Neural cell (in vitro differentiated cells): Measurements from ENCODE around the gene LRRC49. TPM values are rescaled to one million over a fixed set of nuclear protein-coding genes. Genes with fewer than 3 reads are reported as not detected.

Source experiments
- H2AFZ ChIP-seq: fragments of 200-600, 300-800 bp; sonication (generic), shearing (Covaris generic); 2 replicates; pipeline ENCODE4 v1.6.0; 2014; ENCODE audit warnings: low read depth, mild to moderate bottlenecking, antibody characterized with exemption, low read length, moderate library complexity
- H3F3A ChIP-seq: fragments of 200-600 bp; shearing (Covaris generic); 2 replicates; pipeline ENCODE4 v1.6.1; 2016; ENCODE audit warnings: mild to moderate bottlenecking, moderate library complexity, mixed read lengths, antibody characterized with exemption, low read length; ENCODE audit not compliant: insufficient read depth, poor library complexity, severe bottlenecking
- H3K27ac ChIP-seq: fragments of 200-600, 300-800 bp; sonication (generic), shearing (Covaris generic); 2 replicates; pipeline ENCODE4 v1.5.1; 2014; ENCODE audit warnings: mild to moderate bottlenecking, low read length, moderate library complexity
- H3K27me3 ChIP-seq: fragments of 300-800, 200-600 bp; sonication (generic), shearing (Covaris generic); 2 replicates; pipeline ENCODE4 v1.6.0; 2014; ENCODE audit warnings: mild to moderate bottlenecking, low read depth, low read length, moderate library complexity; ENCODE audit not compliant: insufficient read depth
- H3K36me3 ChIP-seq: fragments of 300-800, 200-600 bp; sonication (generic), shearing (Covaris generic); 2 replicates; pipeline ENCODE4 v1.5.1; 2014; ENCODE audit warnings: mild to moderate bottlenecking, antibody characterized with exemption, low read length, moderate library complexity; ENCODE audit not compliant: insufficient read depth
- H3K4me2 ChIP-seq: fragments of 300-800, 200-600 bp; sonication (generic), shearing (Covaris generic); 2 replicates; pipeline ENCODE4 v1.6.0; 2014; ENCODE audit warnings: mild to moderate bottlenecking, low read length
- H3K4me3 ChIP-seq: fragments of 300-800, 200-600 bp; sonication (generic), shearing (Covaris generic); 2 replicates; pipeline ENCODE4 v1.5.1; 2014; ENCODE audit warnings: mild to moderate bottlenecking, low read length, moderate library complexity
- H3K79me2 ChIP-seq: fragments of 200-600 bp; shearing (Covaris generic); replicated peaks from 2 replicates; pipeline ENCODE4 v1.6.0; 2014; ENCODE audit warnings: mild to moderate bottlenecking, low read length, moderate library complexity; ENCODE audit not compliant: insufficient read depth
- H3K9ac ChIP-seq: fragments of 300-800, 200-600 bp; sonication (generic), shearing (Covaris generic); 2 replicates; pipeline ENCODE4 v1.6.1; 2016; ENCODE audit warnings: mild to moderate bottlenecking, low read length, mixed read lengths
- H3K9me2 ChIP-seq: fragments of 200-600 bp; shearing (Covaris generic); 2 replicates; pipeline ENCODE4 v1.6.1; 2016; ENCODE audit warnings: mild to moderate bottlenecking, low read length, mixed read lengths; ENCODE audit not compliant: insufficient read depth
- H3K9me3 ChIP-seq: fragments of 200-600, 300-800 bp; sonication (generic), shearing (Covaris generic); 2 replicates; pipeline ENCODE4 v1.6.1; 2016; ENCODE audit warnings: mild to moderate bottlenecking, mixed run types, low read length, moderate library complexity, mixed read lengths
- H4K20me1 ChIP-seq: fragments of 200-600 bp; shearing (Covaris generic); 2 replicates; pipeline ENCODE4 v1.6.1; 2016; ENCODE audit warnings: mild to moderate bottlenecking, mixed run types; ENCODE audit not compliant: insufficient read depth
- EP300 ChIP-seq: fragments of 450-650 bp; conservative IDR thresholded peaks from 2 replicates; pipeline ENCODE4 v1.6.1; 2014; ENCODE audit warnings: antibody characterized with exemption, mild to moderate bottlenecking, moderate library complexity; ENCODE audit not compliant: poor library complexity, severe bottlenecking
- EZH2 ChIP-seq: fragments of 200-600, 300-800 bp; shearing (Covaris generic), sonication (generic); IDR thresholded peaks from 2 replicates; pipeline ENCODE4 v1.6.1; 2014; ENCODE audit warnings: antibody characterized with exemption, low read length, borderline replicate concordance, mild to moderate bottlenecking; ENCODE audit not compliant: insufficient read depth, poor library complexity, severe bottlenecking
- MXI1 ChIP-seq: fragments of 450-650 bp; conservative IDR thresholded peaks from 2 replicates; pipeline ENCODE4 v1.6.1; 2014; ENCODE audit warnings: antibody characterized with exemption, mild to moderate bottlenecking; ENCODE audit not compliant: poor library complexity, severe bottlenecking
- POLR2AphosphoS5 ChIP-seq: IDR thresholded peaks from 2 replicates; pipeline ENCODE4 v1.6.1; 2012
- RAD21 ChIP-seq: fragments of 450-650 bp; conservative IDR thresholded peaks from 2 replicates; pipeline ENCODE4 v1.6.1; 2014; ENCODE audit warnings: antibody characterized with exemption, mild to moderate bottlenecking, moderate library complexity
- REST ChIP-seq: IDR thresholded peaks from 2 replicates; pipeline ENCODE4 v1.6.1; 2012; ENCODE audit warnings: borderline replicate concordance
- SMC3 ChIP-seq: fragments of 450-650 bp; conservative IDR thresholded peaks from 2 replicates; pipeline ENCODE4 v1.6.1; 2014; ENCODE audit warnings: antibody characterized with exemption, mild to moderate bottlenecking, moderate library complexity; ENCODE audit not compliant: poor library complexity
- TAF1 ChIP-seq: IDR thresholded peaks from 2 replicates; pipeline ENCODE4 v1.6.1; 2012; ENCODE audit warnings: low read depth
- polyA minus RNA-seq: library from RNA; depleted of rRNA, polyadenylated mRNA; stranded (reverse); fragments of >200 nt; gene quantifications from 2 replicates; pipeline ENCODE4 v1.2.3, GENCODE V29; 2014
- polyA plus RNA-seq: library from polyadenylated mRNA; depleted of rRNA; stranded (reverse); fragments of >200 nt; gene quantifications from 2 replicates; pipeline ENCODE4 v1.2.3, GENCODE V29; 2014
- TF ChIP-seq, protein P1 (sequence below): fragments of 450-650 bp; IDR thresholded peaks from 2 replicates; pipeline ENCODE4 v1.5.1; 2014; ENCODE audit warnings: antibody characterized with exemption, mild to moderate bottlenecking, moderate library complexity; ENCODE audit not compliant: poor library complexity, severe bottlenecking

LRRC49 gene, protein sequence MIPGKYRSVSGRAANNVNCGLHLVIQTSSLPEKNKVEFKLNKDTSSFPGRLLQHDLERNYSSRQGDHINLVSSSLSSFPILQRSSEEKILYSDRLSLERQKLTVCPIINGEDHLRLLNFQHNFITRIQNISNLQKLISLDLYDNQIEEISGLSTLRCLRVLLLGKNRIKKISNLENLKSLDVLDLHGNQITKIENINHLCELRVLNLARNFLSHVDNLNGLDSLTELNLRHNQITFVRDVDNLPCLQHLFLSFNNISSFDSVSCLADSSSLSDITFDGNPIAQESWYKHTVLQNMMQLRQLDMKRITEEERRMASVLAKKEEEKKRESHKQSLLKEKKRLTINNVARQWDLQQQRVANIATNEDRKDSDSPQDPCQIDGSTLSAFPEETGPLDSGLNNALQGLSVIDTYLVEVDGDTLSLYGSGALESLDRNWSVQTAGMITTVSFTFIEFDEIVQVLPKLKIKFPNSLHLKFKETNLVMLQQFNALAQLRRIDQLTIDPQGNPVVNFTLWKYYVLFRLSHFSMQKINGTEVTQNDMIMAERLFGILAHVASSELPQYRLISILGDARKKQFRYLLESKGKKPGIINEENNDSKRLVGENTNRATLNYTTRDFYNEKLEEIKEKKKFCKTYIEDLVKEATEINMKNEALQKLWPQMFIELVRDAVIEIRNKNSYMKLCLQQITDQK
- polyA plus RNA-seq: 117 and 141 TPM in 2 replicates
- polyA minus RNA-seq: 224 and 226 TPM in 2 replicates

- peaks cover 16% of the 10 kb centered on the region for H3K36me3 ChIP-seq
- peaks cover 75% of the 10 kb centered on the region for H3K79me2 ChIP-seq
- no peaks in the 10 kb centered on the region for H3F3A ChIP-seq
- peak within 1 kb of the TSS; percentile 93 for H3K9ac ChIP-seq
- peak within 1 kb of the TSS; percentile 89 for H3K4me3 ChIP-seq
- TF ChIP-seq SMC3 (no peak), EZH2 (no peak), REST (no peak), MXI1 (peak; percentile 91), TAF1 (no peak), POLR2AphosphoS5 (peak; percentile 70), EP300 (peak; percentile 60)
- H4K20me1 ChIP-seq: no peaks in the 10 kb centered on the region
- H3K9me3 ChIP-seq: no peaks in the 10 kb centered on the region
- no peaks in the 10 kb centered on the region for H3K27me3 ChIP-seq
- peak within 1 kb of the TSS; percentile 72 for H3K4me2 ChIP-seq
- peak within 1 kb of the TSS; percentile 93 for H2AFZ ChIP-seq
- peak within 1 kb of the TSS; percentile 97 for H3K27ac ChIP-seq
- H3K9me2 ChIP-seq: no peaks in the 10 kb centered on the region
Observed at GRCh38 chr15:70892002-70892911, at the start of gene LRRC49, which contains the start of gene THAP10. LRRC49 (plus strand) TSS chr15:70892826; CDS start chr15:70892895, 69 bp downstream. THAP10 (minus strand) TSS chr15:70892433; CDS start chr15:70892272, 161 bp downstream.

DNA sequence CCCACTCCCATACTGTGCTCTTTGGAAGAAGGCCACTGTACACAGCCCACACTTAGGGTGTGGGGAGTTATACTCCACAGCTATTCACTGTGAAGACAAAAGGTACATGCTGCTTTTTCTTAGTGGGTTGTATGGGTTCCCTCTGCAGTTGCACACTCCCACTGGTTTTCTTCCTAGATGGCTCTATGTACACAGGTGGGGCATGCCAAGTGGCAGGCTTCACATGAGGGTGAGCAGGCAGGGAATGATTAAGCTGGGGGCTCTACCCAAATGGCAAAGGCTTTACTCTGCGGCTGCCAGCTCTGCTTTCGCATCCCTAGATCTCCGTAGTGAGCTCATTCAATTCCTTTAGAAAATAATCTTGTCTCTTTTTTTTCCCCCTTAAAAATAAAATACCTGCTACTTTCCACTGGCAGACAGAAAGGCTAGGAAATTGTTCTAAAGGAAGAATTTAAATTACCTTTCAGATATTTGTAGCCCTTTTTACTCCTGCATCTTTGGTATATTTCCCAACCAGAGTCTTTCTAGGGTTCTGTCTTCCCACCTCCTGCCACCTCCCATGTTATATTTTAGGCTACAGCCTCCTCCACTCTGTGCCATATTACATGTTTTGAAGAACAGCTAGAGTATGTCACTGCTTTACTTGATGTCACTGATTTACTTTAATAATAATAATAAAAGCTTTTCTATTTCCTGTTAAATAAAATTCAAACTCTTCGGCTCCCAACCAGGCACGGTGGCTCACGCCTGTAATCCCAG is 46.8 kb upstream of the LRRC49 start:
- no peak overlapping the region for H3K27ac ChIP-seq
- H4K20me1 ChIP-seq: no peaks in the 10 kb centered on the region
- no peaks in the 10 kb centered on the region for H3K9me2 ChIP-seq
- H3K4me3 ChIP-seq: no peak overlapping the region
- no peaks in the 10 kb centered on the region for H3K27me3 ChIP-seq
- no peaks in the 10 kb centered on the region for H3F3A ChIP-seq
- H3K9ac ChIP-seq: no peak overlapping the region
- no peaks in the 10 kb centered on the region for H3K79me2 ChIP-seq
- H3K9me3 ChIP-seq: no peaks in the 10 kb centered on the region
- TF ChIP-seq EP300: no peak
- TF ChIP-seq, protein P1, sequence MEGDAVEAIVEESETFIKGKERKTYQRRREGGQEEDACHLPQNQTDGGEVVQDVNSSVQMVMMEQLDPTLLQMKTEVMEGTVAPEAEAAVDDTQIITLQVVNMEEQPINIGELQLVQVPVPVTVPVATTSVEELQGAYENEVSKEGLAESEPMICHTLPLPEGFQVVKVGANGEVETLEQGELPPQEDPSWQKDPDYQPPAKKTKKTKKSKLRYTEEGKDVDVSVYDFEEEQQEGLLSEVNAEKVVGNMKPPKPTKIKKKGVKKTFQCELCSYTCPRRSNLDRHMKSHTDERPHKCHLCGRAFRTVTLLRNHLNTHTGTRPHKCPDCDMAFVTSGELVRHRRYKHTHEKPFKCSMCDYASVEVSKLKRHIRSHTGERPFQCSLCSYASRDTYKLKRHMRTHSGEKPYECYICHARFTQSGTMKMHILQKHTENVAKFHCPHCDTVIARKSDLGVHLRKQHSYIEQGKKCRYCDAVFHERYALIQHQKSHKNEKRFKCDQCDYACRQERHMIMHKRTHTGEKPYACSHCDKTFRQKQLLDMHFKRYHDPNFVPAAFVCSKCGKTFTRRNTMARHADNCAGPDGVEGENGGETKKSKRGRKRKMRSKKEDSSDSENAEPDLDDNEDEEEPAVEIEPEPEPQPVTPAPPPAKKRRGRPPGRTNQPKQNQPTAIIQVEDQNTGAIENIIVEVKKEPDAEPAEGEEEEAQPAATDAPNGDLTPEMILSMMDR: no peak
- TF ChIP-seq RAD21: no peak
- no peak for TF ChIP-seq POLR2AphosphoS5
- TF ChIP-seq TAF1: no peak
- TF ChIP-seq EZH2: no peak
- no peak for TF ChIP-seq REST
- no peak for TF ChIP-seq SMC3
- no peak for TF ChIP-seq MXI1
- H3K4me2 ChIP-seq: no peak overlapping the region
- H2AFZ ChIP-seq: no peak overlapping the region
- H3K36me3 ChIP-seq: no peaks in the 10 kb centered on the region
